ENCODE results near the gene PRODH2. TPM values are rescaled to one million over a fixed set of nuclear protein-coding genes. Genes with fewer than 3 reads are reported as not detected.

The PRODH2 gene
- polyA plus RNA-seq, 1 experiment: not detected

DNA sequence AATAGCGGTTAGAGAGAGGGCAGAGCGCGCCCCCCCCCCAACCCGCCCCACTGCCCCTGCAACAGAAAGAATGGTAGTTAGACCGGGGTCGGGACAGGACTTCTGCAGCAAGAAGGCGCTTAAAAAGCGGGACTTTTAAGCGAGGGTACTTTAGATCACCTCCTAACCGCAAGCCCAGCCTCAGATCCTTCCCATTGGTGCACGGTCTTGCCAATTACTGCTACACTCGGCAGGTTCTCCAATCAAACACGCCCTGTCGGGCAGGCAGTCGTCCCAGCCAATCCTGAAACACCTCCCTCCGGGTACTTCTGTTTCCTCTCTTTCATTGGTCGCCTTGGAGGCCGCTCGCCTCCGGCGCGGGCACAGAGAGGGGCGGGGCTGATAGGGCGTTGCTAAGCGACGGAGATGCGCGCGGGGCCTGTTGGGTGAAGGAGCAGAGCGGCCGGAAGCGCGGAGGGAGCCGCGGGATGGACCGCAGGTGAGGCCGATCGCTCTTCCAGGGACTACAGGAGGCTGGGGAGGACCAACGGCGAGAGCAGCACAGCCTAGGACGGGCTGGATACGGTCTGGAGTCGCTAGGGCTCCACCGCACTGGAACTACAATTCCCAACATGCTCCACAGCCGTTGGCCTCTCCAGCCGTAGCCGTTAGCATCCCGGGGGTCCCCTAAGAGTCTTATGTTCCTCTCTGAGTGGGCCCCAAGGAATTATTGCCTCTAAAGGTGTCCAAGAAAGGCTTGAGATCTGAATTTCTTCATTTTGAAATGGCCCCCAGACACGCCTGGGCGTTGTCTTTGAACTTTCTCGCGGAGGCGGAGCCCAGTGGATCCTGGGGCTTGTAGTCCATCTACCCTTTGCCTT lies 54.7 kb downstream of the PRODH2 start, which contains the start of gene PROSER3:
PROSER3 (plus strand) TSS at position 428 of the 860 bp plus-strand sequence; CDS start at position 468, 40 bp downstream.
- peak within 1 kb of the TSS; percentile 74 for H3K4me3 ChIP-seq (ENCODE audit: low read depth, low read length)
- ChIA-PET POLR2A (interaction anchor here (1.6 kb wide), 1 partner anchor 10 kb away, joined by 5 read pairs; the partner anchor contains the start of gene LIN37), CTCF (no interaction called here)
- peaks cover 12% of the 10 kb centered on the region for H3K36me3 ChIP-seq (ENCODE audit: control insufficient read depth, insufficient read depth, low read length)
- no peaks in the 10 kb centered on the region for H3K27me3 ChIP-seq (ENCODE audit: control insufficient read depth, insufficient read depth, low read length)
- TF ChIP-seq, protein P1, sequence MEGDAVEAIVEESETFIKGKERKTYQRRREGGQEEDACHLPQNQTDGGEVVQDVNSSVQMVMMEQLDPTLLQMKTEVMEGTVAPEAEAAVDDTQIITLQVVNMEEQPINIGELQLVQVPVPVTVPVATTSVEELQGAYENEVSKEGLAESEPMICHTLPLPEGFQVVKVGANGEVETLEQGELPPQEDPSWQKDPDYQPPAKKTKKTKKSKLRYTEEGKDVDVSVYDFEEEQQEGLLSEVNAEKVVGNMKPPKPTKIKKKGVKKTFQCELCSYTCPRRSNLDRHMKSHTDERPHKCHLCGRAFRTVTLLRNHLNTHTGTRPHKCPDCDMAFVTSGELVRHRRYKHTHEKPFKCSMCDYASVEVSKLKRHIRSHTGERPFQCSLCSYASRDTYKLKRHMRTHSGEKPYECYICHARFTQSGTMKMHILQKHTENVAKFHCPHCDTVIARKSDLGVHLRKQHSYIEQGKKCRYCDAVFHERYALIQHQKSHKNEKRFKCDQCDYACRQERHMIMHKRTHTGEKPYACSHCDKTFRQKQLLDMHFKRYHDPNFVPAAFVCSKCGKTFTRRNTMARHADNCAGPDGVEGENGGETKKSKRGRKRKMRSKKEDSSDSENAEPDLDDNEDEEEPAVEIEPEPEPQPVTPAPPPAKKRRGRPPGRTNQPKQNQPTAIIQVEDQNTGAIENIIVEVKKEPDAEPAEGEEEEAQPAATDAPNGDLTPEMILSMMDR (IDR thresholded peaks at IDR 0.05; ENCODE audit: insufficient read depth, low read depth, low read length): no peak
- peak; percentile 97 for DNase-seq (ENCODE audit: low read depth)

DNA sequence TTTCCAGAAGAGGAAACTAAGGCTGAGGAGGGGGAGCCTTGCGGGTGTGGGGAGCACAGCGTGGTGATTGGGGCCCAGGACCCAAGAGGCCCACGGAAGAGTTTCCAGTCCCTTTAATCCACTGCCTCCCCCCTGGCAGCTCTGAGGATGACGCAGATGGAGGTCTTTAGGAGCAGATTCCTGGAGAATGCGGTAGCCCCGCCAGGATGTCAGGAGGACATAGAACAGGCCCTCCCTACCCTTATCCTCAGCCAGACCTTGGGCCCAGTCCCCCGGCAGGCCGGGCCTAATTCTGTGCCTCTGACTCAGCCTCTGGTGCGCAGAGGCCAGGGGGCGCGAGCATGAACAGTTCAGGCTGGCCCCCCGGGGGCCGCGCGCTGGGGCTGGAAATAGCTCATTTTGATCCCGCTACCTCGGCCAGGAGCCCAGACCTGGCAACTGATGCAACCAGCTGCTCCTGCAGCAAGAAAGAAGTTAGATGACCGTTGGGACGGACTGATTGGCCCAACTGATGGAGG lies 55.4 kb downstream of the PRODH2 start:
- CTCF ChIA-PET: interaction anchor here (1.2 kb wide), 1 partner anchor 8 kb away, joined by 3 read pairs; no protein-coding TSS in a partner anchor
- Histone ChIP-seq H3K27me3 (ENCODE audit: control insufficient read depth, insufficient read depth, low read length) (no peaks in the 10 kb centered on the region), H3K4me3 (ENCODE audit: low read depth, low read length) (peak overlapping the region; percentile 52), H3K36me3 (ENCODE audit: control insufficient read depth, insufficient read depth, low read length) (peaks cover 18% of the 10 kb centered on the region)
- DNase-seq (ENCODE audit: low read depth): peak; percentile 34
- TF ChIP-seq, protein P1 (IDR thresholded peaks at IDR 0.05; ENCODE audit: insufficient read depth, low read depth, low read length): 0 out of 2 replicates have a peak, but pooled peaks have one; percentile 20
- POLR2A ChIA-PET: interaction anchor here (0.6 to 1.6 kb wide), 2 partner anchors 9 to 12 kb away, joined by 5 to 6 read pairs; partner anchors contain the start of gene LIN37

DNA sequence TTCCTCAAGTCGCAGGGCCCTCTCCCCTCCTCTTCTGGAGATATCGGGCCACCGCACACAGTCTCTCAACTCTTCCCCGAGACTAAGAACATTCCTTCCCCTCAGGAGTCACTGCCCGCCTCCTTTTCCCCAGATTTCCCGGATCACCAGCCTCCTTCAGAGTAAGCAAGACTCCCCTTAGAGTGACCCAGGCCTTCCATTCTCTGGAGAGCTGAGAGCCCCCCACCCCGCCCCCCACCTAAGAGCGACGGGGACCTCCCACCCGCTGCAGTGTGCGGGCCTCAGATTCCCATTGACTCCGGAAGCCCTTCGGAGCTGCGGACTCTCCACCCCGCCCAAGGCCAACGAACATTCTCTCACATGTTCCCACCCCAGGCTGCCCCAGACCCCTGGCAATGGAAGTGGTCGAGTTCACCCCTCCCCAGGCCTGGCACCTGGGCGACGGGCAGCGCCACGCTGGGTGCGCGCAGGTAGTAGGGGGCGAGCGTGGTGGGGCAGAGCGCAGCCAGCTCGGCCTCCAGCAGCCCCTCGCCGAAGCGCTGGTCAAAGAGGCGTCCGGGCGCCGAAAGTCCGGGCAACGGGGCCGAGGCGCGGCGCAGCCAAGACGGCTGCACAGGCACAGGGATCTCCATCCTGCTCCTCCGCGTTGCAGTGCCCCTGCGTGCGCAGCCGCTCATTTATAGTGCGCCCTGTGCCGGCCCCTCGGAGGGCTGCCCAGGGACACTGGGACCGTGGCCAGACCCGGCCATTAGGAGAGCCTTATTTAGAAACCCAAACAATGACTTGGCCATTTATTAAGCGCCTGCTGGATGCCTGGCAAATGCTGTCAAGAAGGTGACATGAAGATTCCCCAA lies 56.0 kb downstream of the PRODH2 start, which contains the start of gene HSPB6:
HSPB6 (minus strand) TSS at position 653 of the 854 bp plus-strand sequence; CDS start at position 632, 21 bp downstream.
- CTCF ChIA-PET: interaction anchor here (1.2 kb wide), 1 partner anchor 9 kb away, joined by 3 read pairs; no protein-coding TSS in a partner anchor

DNA sequence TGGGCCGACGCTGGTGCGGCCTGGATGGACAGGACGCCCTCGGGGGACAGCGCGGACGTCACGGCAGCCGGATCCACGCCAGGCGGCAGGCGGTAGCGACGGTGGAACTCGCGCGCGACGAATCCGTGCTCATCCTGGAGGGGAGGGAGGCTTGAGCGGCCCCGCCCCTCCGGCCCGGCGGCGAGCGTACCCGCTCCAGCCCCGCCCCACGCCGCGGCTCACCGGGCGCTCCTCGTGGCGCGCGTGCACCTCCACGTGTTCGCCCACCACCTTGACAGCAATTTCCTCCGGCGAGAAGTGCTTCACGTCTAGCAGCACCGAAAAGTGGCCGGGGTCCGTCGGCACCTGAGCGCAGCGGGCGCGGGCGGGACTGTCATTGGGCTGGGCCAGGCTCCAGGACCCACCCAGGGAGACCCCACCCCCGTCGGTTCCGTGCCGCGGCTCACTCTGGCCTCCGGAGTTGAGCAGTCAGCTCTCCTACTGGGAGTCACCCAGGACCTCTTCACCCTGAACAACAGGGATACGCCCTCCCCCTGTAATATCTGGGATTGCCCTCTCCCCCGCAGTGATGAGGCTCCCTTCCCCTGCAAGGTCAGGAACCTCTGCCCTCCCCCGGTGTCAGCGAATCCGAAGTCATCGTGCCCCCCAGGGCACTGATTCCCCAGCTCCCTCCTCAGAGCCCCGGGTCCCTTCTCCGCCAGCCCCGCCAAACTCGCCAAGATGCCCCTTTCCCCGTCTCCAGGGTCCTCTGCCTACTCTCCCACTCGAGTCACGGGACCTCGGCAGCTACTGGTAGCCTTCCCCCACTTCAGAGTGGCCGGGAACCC lies 56.9 kb downstream of the PRODH2 start:
- ChIA-PET POLR2A (interaction anchor here (0.6 kb wide), 1 partner anchor 39 kb away, joined by 3 read pairs; no protein-coding TSS in a partner anchor), CTCF (interaction anchor here (1.2 kb wide), 1 partner anchor 9 kb away, joined by 3 read pairs; no protein-coding TSS in a partner anchor)
- peak overlapping the region; percentile 52 for H3K4me3 ChIP-seq (ENCODE audit: low read depth, low read length)
- no peak for DNase-seq (ENCODE audit: low read depth)
- TF ChIP-seq, protein P1 (IDR thresholded peaks at IDR 0.05; ENCODE audit: insufficient read depth, low read depth, low read length): no peak
- H3K36me3 ChIP-seq (ENCODE audit: control insufficient read depth, insufficient read depth, low read length): peaks cover 14% of the 10 kb centered on the region
- H3K27me3 ChIP-seq (ENCODE audit: control insufficient read depth, insufficient read depth, low read length): no peaks in the 10 kb centered on the region

More for the DNA sequence above, 56.0 kb downstream of the PRODH2 start, which contains the start of gene HSPB6:
- POLR2A ChIA-PET: interaction anchor here (0.6 to 1.6 kb wide), 2 partner anchors 8 to 12 kb away, joined by 5 to 6 read pairs; partner anchors contain the start of gene LIN37
- Histone ChIP-seq H3K36me3 (ENCODE audit: control insufficient read depth, insufficient read depth, low read length) (peaks cover 15% of the 10 kb centered on the region), H3K27me3 (ENCODE audit: control insufficient read depth, insufficient read depth, low read length) (no peaks in the 10 kb centered on the region), H3K4me3 (ENCODE audit: low read depth, low read length) (peak within 1 kb of the TSS; percentile 52)
- TF ChIP-seq, protein P1 (IDR thresholded peaks at IDR 0.05; ENCODE audit: insufficient read depth, low read depth, low read length): no peak
- DNase-seq (ENCODE audit: low read depth): no peak
